HepG2 (cell line): ENCODE measurements around the gene ZNF554. TPM values are rescaled to one million over a fixed set of nuclear protein-coding genes. Genes with fewer than 3 reads are reported as not detected.

ENCODE experiments used
- HCFC1 ChIP-seq: fragments of 150-350 bp; IDR thresholded peaks from 2 replicates; pipeline ENCODE4 v1.6.1; 2014; ENCODE audit warnings: low read depth, low read length
- HIVEP1 ChIP-seq: sonication (generic); formaldehyde crosslinking; IDR thresholded peaks from 2 replicates; pipeline ENCODE4 v1.4.0; 2020; ENCODE audit warnings: mild to moderate bottlenecking, missing genetic modification reagents
- HOXA9 ChIP-seq: sonication (generic); formaldehyde crosslinking; IDR thresholded peaks from 2 replicates; pipeline ENCODE4 v1.8.1; 2022; ENCODE audit warnings: missing genetic modification reagents, mild to moderate bottlenecking, moderate library complexity, borderline replicate concordance
- MATR3 ChIP-seq: sonication (generic); formaldehyde crosslinking; IDR thresholded peaks from 2 replicates; pipeline ENCODE4 v1.4.0; 2020; ENCODE audit warnings: missing genetic modification reagents
- MAX ChIP-seq: IDR thresholded peaks from 2 replicates; pipeline ENCODE4 v1.6.1; 2012; ENCODE audit warnings: inconsistent platforms
- MIXL1 ChIP-seq: IDR thresholded peaks from 2 replicates; pipeline ENCODE4 v1.6.1; 2016
- RFXAP ChIP-seq: sonication (generic); formaldehyde crosslinking; IDR thresholded peaks from 2 replicates; pipeline ENCODE4 v1.4.0; 2020; ENCODE audit warnings: missing genetic modification reagents, borderline replicate concordance
- SKI ChIP-seq: fragments of 450-650 bp; IDR thresholded peaks from one replicate; pipeline ENCODE4 v1.6.1; 2018; ENCODE audit warnings: mild to moderate bottlenecking; ENCODE audit not compliant: partially characterized antibody
- SP5 ChIP-seq: IDR thresholded peaks from 2 replicates; pipeline ENCODE4 v1.6.1; 2016; ENCODE audit warnings: low read depth, borderline replicate concordance
- TFDP2 ChIP-seq: sonication (generic); formaldehyde crosslinking; IDR thresholded peaks from 2 replicates; pipeline ENCODE4 v1.4.0; 2020; ENCODE audit warnings: missing genetic modification reagents
- ZBTB2 ChIP-seq: sonication (generic); formaldehyde crosslinking; IDR thresholded peaks from 2 replicates; pipeline ENCODE4 v1.8.0; 2022; ENCODE audit warnings: low read depth, missing genetic modification reagents
- ZFP41 ChIP-seq: sonication (generic); formaldehyde crosslinking; IDR thresholded peaks from 2 replicates; pipeline ENCODE4 v1.4.0; 2020; ENCODE audit warnings: mild to moderate bottlenecking, missing genetic modification reagents, borderline replicate concordance
- ZFP91 ChIP-seq: sonication (generic); formaldehyde crosslinking; IDR thresholded peaks from 2 replicates; pipeline ENCODE4 v1.9.0; 2022; ENCODE audit warnings: missing genetic modification reagents, mild to moderate bottlenecking, borderline replicate concordance
- ZHX1 ChIP-seq: sonication (generic); formaldehyde crosslinking; IDR thresholded peaks from 2 replicates; pipeline ENCODE4 v1.8.1; 2022; ENCODE audit warnings: low read depth, mild to moderate bottlenecking, missing genetic modification reagents
- ZNF230 ChIP-seq: sonication (generic); formaldehyde crosslinking; IDR thresholded peaks from 2 replicates; pipeline ENCODE4 v1.4.0; 2020; ENCODE audit warnings: mild to moderate bottlenecking, missing genetic modification reagents
- ZNF432 ChIP-seq: sonication (generic); formaldehyde crosslinking; IDR thresholded peaks from 2 replicates; pipeline ENCODE4 v1.5.0; 2020; ENCODE audit warnings: missing genetic modification reagents, mild to moderate bottlenecking, borderline replicate concordance
- ZNF446 ChIP-seq: sonication (generic); formaldehyde crosslinking; IDR thresholded peaks from 2 replicates; pipeline ENCODE4 v1.5.0; 2020; ENCODE audit warnings: mild to moderate bottlenecking, missing genetic modification reagents
- ZSCAN21 ChIP-seq: sonication (generic); formaldehyde crosslinking; IDR thresholded peaks from 2 replicates; pipeline ENCODE4 v1.8.0; 2022; ENCODE audit warnings: mild to moderate bottlenecking, missing genetic modification reagents, moderate library complexity, borderline replicate concordance
- ZSCAN29 ChIP-seq: sonication (generic); formaldehyde crosslinking; conservative IDR thresholded peaks from 2 replicates; pipeline ENCODE4 v1.4.0; 2020; ENCODE audit warnings: mild to moderate bottlenecking, missing genetic modification reagents
- polyA plus RNA-seq, 8 experiments: library from polyadenylated mRNA; depleted of rRNA in 3 of 8; stranded (reverse) in 7 of 8; unstranded in 1 of 8; fragments of >200 nt; fragmentation: Illumina TruSeq in 4 of 8; extraction: Trizol in 4 of 8; gene quantifications; 2 replicates each; pipeline versions ENCODE4 v1.2.1 to v1.2.3, GENCODE V29; 2011 to 2016; ENCODE audit warnings: low read depth in 4 of 8, missing spikeins in 1 of 8, mixed read lengths in 1 of 8; ENCODE audit not compliant: insufficient read depth in 1 of 8
- total RNA-seq, 5 experiments: library from RNA; depleted of rRNA; stranded (reverse); fragments of >200 nt; fragmentation: Illumina TruSeq; extraction: Trizol; gene quantifications; 2 replicates each; pipeline ENCODE4 v1.2.3, GENCODE V29; 2016; ENCODE audit warnings: low read depth in 1 of 5

The ZNF554 gene
- total and polyA plus RNA-seq, 2 of the 13 experiments (the other 11 are each of a cell fraction or from before 2014, with no cell fraction given), result 2.2 to 2.7 TPM

GRCh38 chr19:2785244-2785997 is 34.2 kb upstream of the ZNF554 start, which contains the start of gene THOP1 (continued):
- TF ChIP-seq ZFP91 (peak; percentile 17; the same call in 1 of the 2 replicates), ZSCAN29 (CRISPR knock-in tag) (no peak), SKI (peak; percentile 58), ZBTB2 (CRISPR knock-in tag) (peak; percentile 67; the same call in 1 of the 2 replicates), MAX (peak; percentile 83), HOXA9 (no peak), HCFC1 (peak; percentile 17; the same call in 1 of the 2 replicates), MIXL1 (CRISPR knock-in tag) (no peak), ZNF230 (CRISPR knock-in tag) (peak; percentile 40; the same call in 1 of the 2 replicates), ZHX1 (CRISPR knock-in tag) (peak; percentile 60; the same call in 1 of the 2 replicates), ZNF432 (no peak), HIVEP1 (CRISPR knock-in tag) (0 out of 2 replicates have a peak, but pooled peaks have one; percentile 29), ZFP41 (no peak), ZSCAN21 (CRISPR knock-in tag) (peak; percentile 86; the same call in 1 of the 2 replicates), RFXAP (CRISPR knock-in tag) (peak; percentile 61; the same call in 1 of the 2 replicates), MATR3 (no peak), SP5 (CRISPR knock-in tag) (peak; percentile 56; the same call in 1 of the 2 replicates), ZNF446 (CRISPR knock-in tag) (peak; percentile 88), TFDP2 (CRISPR knock-in tag) (peak; percentile 80)
